DND-41 (cell line): ENCODE measurements around the gene L3MBTL4.

Source experiments
- ATAC-seq: fragments of 200-7000 bp; cut with Tn5 transposase; 3 replicates; pipeline ENCODE4 v1.9.1; 2021; ENCODE audit warnings: low read depth; ENCODE audit not compliant: insufficient read depth
- DNase-seq: peaks from one replicate; pipeline ENCODE4 v3.0.0-alpha.2; 2020
- H2AFZ ChIP-seq: 2 replicates; pipeline ENCODE4 v1.6.0; 2012; ENCODE audit warnings: low read depth, low read length
- H3K27ac ChIP-seq: 2 replicates; pipeline ENCODE4 v1.5.1; 2012; ENCODE audit warnings: low read length, inconsistent platforms
- H3K27me3 ChIP-seq: fragments of 200-600 bp; sonication (generic); 2 replicates; pipeline ENCODE4 v1.6.0; 2012; ENCODE audit warnings: low read length, mild to moderate bottlenecking, inconsistent platforms; ENCODE audit not compliant: insufficient read depth, poor library complexity
- H3K36me3 ChIP-seq: 2 replicates; pipeline ENCODE4 v1.5.1; 2012; ENCODE audit warnings: low read length, inconsistent platforms; ENCODE audit not compliant: insufficient read depth
- H3K4me1 ChIP-seq: 2 replicates; pipeline ENCODE4 v1.5.1; 2012; ENCODE audit warnings: mild to moderate bottlenecking, low read length; ENCODE audit not compliant: insufficient read depth
- H3K4me2 ChIP-seq: 2 replicates; pipeline ENCODE4 v1.6.0; 2012; ENCODE audit warnings: mild to moderate bottlenecking, moderate library complexity, low read length, inconsistent platforms; ENCODE audit not compliant: insufficient read depth
- H3K4me3 ChIP-seq, 2 experiments: fragments of 200-600 bp in 1 of 2; shearing (Covaris generic) in 1 of 2; 2 replicates each; pipeline ENCODE4 v1.5.1; 2012 to 2016; ENCODE audit warnings: inconsistent platforms in 2 of 2, low read length in 2 of 2, mild to moderate bottlenecking in 2 of 2, low read depth in 1 of 2, moderate library complexity in 1 of 2
- H3K79me2 ChIP-seq: 2 replicates; pipeline ENCODE4 v1.6.0; 2012; ENCODE audit warnings: low read length, inconsistent platforms; ENCODE audit not compliant: insufficient read depth
- H3K9ac ChIP-seq: 2 replicates; pipeline ENCODE4 v1.6.0; 2012; ENCODE audit warnings: low read depth, mild to moderate bottlenecking, inconsistent platforms, low read length, moderate library complexity
- H3K9me3 ChIP-seq: 2 replicates; pipeline ENCODE4 v1.5.1; 2012; ENCODE audit warnings: low read length, moderate library complexity, mild to moderate bottlenecking, inconsistent platforms; ENCODE audit not compliant: insufficient read depth, severe bottlenecking
- H4K20me1 ChIP-seq: 2 replicates; pipeline ENCODE4 v1.6.0; 2012; ENCODE audit warnings: low read length; ENCODE audit not compliant: insufficient read depth
- EZH2 ChIP-seq: IDR thresholded peaks from 3 replicates; pipeline ENCODE4 v1.6.1; 2012; ENCODE audit warnings: borderline replicate concordance, low read depth, mild to moderate bottlenecking, moderate library complexity, low read length, inconsistent platforms; ENCODE audit not compliant: severe bottlenecking
- TF ChIP-seq, protein P1 (sequence below): IDR thresholded peaks from 2 replicates; pipeline ENCODE4 v1.5.1; 2012; ENCODE audit warnings: borderline replicate concordance, low read length, moderate library complexity, mild to moderate bottlenecking; ENCODE audit not compliant: poor library complexity, severe bottlenecking; ENCODE audit errors: extremely low read depth

Gene L3MBTL4

DNA sequence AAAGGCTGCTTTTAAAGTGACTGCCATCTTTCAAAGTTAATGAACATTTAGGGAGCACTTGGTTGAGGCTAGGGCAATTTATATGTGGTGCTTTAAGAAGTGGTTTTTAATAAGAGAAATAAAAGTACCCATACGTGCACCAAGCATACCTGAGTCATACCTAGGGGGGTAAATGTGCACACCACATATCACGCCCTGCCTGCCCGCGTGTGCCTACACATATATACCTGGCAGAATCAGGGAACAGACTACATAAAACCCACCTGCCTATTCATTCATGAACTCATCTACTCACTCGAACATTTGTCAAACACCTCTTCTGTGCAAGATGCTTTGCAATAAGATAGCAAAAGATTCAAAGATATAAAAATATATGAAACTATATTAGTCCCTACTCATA, 450.1 kb downstream of the L3MBTL4 start:
- Histone ChIP-seq H3K4me1 (no peaks in the 10 kb centered on the region), H3K9me3 (no peaks in the 10 kb centered on the region), H3K4me3 (no peak overlapping the region), H3K36me3 (no peaks in the 10 kb centered on the region), H3K79me2 (no peaks in the 10 kb centered on the region), H3K4me2 (no peak overlapping the region), H4K20me1 (no peaks in the 10 kb centered on the region), H3K9ac (no peak overlapping the region), H3K27me3 (no peaks in the 10 kb centered on the region), H3K27ac (no peak overlapping the region), H2AFZ (no peak overlapping the region)
- TF ChIP-seq EZH2 = no peak
- TF ChIP-seq, protein P1, sequence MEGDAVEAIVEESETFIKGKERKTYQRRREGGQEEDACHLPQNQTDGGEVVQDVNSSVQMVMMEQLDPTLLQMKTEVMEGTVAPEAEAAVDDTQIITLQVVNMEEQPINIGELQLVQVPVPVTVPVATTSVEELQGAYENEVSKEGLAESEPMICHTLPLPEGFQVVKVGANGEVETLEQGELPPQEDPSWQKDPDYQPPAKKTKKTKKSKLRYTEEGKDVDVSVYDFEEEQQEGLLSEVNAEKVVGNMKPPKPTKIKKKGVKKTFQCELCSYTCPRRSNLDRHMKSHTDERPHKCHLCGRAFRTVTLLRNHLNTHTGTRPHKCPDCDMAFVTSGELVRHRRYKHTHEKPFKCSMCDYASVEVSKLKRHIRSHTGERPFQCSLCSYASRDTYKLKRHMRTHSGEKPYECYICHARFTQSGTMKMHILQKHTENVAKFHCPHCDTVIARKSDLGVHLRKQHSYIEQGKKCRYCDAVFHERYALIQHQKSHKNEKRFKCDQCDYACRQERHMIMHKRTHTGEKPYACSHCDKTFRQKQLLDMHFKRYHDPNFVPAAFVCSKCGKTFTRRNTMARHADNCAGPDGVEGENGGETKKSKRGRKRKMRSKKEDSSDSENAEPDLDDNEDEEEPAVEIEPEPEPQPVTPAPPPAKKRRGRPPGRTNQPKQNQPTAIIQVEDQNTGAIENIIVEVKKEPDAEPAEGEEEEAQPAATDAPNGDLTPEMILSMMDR = no peak
- ATAC-seq = no peak
- DNase-seq = no peak

DNA sequence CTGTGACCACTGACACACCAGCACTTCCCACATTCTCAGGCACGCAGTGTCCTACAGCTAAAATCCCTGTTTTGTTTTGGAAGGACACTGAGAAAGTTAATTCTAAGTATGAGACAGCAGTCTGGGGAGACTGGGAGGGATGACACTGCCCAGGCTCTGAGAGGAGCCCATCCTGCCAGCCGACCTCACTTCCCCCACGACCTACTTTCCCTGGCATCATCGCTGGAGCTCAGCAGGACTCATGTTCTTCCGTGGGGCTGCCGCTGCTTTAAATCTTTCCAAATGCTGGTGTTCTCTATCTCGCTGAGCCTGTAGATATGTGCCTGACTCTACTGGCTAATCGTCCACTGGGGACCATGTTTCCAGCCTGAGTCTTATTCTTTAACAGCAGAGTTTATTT, 450.6 kb downstream of the L3MBTL4 start:
- H3K9ac ChIP-seq = no peak overlapping the region
- no peak for TF ChIP-seq EZH2
- TF ChIP-seq, protein P1 = no peak
- H3K4me2 ChIP-seq = no peak overlapping the region
- no peaks in the 10 kb centered on the region for H3K9me3 ChIP-seq
- H3K27me3 ChIP-seq = no peaks in the 10 kb centered on the region
- H3K79me2 ChIP-seq = no peaks in the 10 kb centered on the region
- no peak for ATAC-seq
- no peaks in the 10 kb centered on the region for H3K4me1 ChIP-seq
- no peak for DNase-seq
- H3K36me3 ChIP-seq = no peaks in the 10 kb centered on the region
- no peak overlapping the region for H2AFZ ChIP-seq
- no peak overlapping the region for H3K27ac ChIP-seq
- H3K4me3 ChIP-seq = no peak overlapping the region
- H4K20me1 ChIP-seq = no peaks in the 10 kb centered on the region

DNA sequence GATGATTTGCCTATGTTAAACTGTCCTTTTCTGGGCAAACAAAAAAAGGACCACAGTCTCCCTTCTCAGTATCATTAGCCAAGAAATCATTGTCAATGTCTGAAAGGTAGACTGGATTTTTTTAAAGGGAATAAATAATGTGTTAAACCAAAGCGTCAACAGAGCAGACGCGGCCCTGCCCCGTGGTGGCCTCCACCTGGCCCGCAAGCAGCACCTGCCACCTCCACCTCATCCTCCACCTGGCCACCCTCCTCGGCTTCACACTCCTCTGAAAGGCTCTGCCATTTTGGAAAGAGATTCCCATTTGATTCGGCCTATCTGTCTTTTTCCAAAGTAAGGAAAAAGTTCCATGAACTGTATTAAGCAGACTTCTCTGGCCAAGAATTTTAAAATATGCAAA, 451.4 kb downstream of the L3MBTL4 start:
- TF ChIP-seq EZH2 = no peak
- TF ChIP-seq, protein P1 = no peak
- Histone ChIP-seq H3K36me3 (no peaks in the 10 kb centered on the region), H3K79me2 (no peaks in the 10 kb centered on the region), H3K27me3 (no peaks in the 10 kb centered on the region), H4K20me1 (no peaks in the 10 kb centered on the region), H2AFZ (no peak overlapping the region), H3K4me2 (no peak overlapping the region), H3K9me3 (no peaks in the 10 kb centered on the region), H3K27ac (no peak overlapping the region), H3K4me1 (no peaks in the 10 kb centered on the region), H3K4me3 (no peak overlapping the region), H3K9ac (no peak overlapping the region)
- no peak for ATAC-seq
- no peak for DNase-seq

DNA sequence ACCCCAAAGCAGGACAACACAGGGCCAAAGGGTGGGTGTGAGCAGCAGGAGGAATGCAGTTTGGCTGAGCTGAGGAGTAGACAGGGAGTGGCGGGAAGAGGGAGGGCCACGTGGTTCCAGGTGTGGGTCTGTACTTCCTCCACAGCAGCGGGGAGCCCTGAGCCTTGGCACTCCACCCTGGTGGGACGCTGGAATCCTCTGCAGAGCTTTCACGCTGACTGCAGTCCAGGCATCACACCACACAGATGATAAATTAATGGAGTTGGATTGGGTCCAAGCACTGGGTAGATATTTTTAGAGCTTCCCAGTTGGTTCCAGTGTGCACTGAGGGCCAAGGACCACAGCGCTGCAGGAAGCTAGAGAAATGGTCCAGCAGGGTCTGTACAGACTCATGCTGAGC, 452.3 kb downstream of the L3MBTL4 start:
- H3K79me2 ChIP-seq = no peaks in the 10 kb centered on the region
- no peak overlapping the region for H3K4me3 ChIP-seq
- H3K9me3 ChIP-seq = no peaks in the 10 kb centered on the region
- H3K4me2 ChIP-seq = no peak overlapping the region
- no peaks in the 10 kb centered on the region for H3K27me3 ChIP-seq
- ATAC-seq (no peak), DNase-seq (no peak)
- no peaks in the 10 kb centered on the region for H4K20me1 ChIP-seq
- TF ChIP-seq, protein P1 = no peak
- no peaks in the 10 kb centered on the region for H3K36me3 ChIP-seq
- no peak overlapping the region for H2AFZ ChIP-seq
- no peaks in the 10 kb centered on the region for H3K4me1 ChIP-seq
- H3K9ac ChIP-seq = no peak overlapping the region
- no peak overlapping the region for H3K27ac ChIP-seq
